K562 (cell line): ENCODE measurements around the gene TPX2. TPM values are rescaled to one million over a fixed set of nuclear protein-coding genes. Genes with fewer than 3 reads are reported as not detected.

ENCODE experiments used
- ATAC-seq: fragments of 200-7000 bp; cut with Tn5 transposase; 3 replicates; pipeline ENCODE4 v1.9.1; 2020; ENCODE audit warnings: moderate library complexity
- BruUV-seq: library from RNA; stranded (reverse); fragments of 400-500 nt; replicated peaks from 2 replicates; lab custom pipeline; 2021; lab: Mats Ljungman, UMichigan
- CTCF ChIA-PET: fragments of 300-600 bp; formaldehyde crosslinking; extraction: SDS; loops from one replicate; lab custom pipeline; 2021; ENCODE audit warnings: low intra/inter-chr PET ratio; lab: Yijun Ruan, JAX
- POLR2A ChIA-PET: fragments of 300-600, 350-650 bp; sonication (Branson Sonifier 250); formaldehyde crosslinking; extraction: SDS; loops from one replicate; lab custom pipeline; 2021; ENCODE audit warnings: antibody characterized with exemption, inconsistent platforms; lab: Yijun Ruan, JAX
- DNase-seq, 4 experiments: peaks; one replicate each; pipeline versions ENCODE4 v3.0.0 to v3.0.0-alpha.2; 2011 to 2018; ENCODE audit warnings: low spot score in 3 of 4, mixed read lengths in 3 of 4; ENCODE audit errors: extremely low read depth in 1 of 4
- FAIRE-seq: peaks from 2 replicates; lab custom pipeline; 2011; peaks lifted over from hg19 to GRCh38; lab: Jason Lieb, UNC
- H2AFZ ChIP-seq: 2 replicates; pipeline ENCODE4 v1.6.0; 2011; ENCODE audit warnings: low read depth, low read length, control low read depth, inconsistent platforms
- H3K27ac ChIP-seq: fragments of 200-600 bp; 3 replicates; pipeline ENCODE4 v1.8.0; 2011; ENCODE audit warnings: low read depth, mild to moderate bottlenecking, control low read depth, inconsistent platforms, low read length, moderate library complexity, mixed read lengths; ENCODE audit errors: extremely low read depth
- H3K27me3 ChIP-seq, 2 experiments: fragments of 300-600 bp in 1 of 2; 2 replicates in 1 of 2; 3 replicates in 1 of 2; pipeline versions ENCODE4 v1.6.0 to v1.8.0; 2011; ENCODE audit warnings: inconsistent platforms in 2 of 2, low read length in 2 of 2, mild to moderate bottlenecking in 1 of 2, mixed read lengths in 1 of 2, moderate library complexity in 1 of 2; ENCODE audit not compliant: control insufficient read depth in 2 of 2, insufficient read depth in 2 of 2
- H3K36me3 ChIP-seq: fragments of 300-600 bp; 3 replicates; pipeline ENCODE4 v1.8.0; 2011; ENCODE audit warnings: mild to moderate bottlenecking, low read length, inconsistent platforms; ENCODE audit not compliant: control insufficient read depth, insufficient read depth
- H3K4me1 ChIP-seq, 2 experiments: fragments of 200-600 bp in 1 of 2; replicated peaks in 1 of 2; 2 replicates in 1 of 2; 3 replicates in 1 of 2; pipeline versions ENCODE4 v1.5.1 to v1.8.0; 2011; ENCODE audit warnings: inconsistent platforms in 2 of 2, low read length in 2 of 2, mild to moderate bottlenecking in 1 of 2, mixed read lengths in 1 of 2, moderate library complexity in 1 of 2; ENCODE audit not compliant: control insufficient read depth in 2 of 2, insufficient read depth in 2 of 2
- H3K4me2 ChIP-seq: 2 replicates; pipeline ENCODE4 v1.6.1; 2011; ENCODE audit warnings: low read length, control low read depth, inconsistent platforms, mixed read lengths; ENCODE audit not compliant: insufficient read depth
- H3K4me3 ChIP-seq: fragments of 200-600 bp; sonication (generic), shearing (Covaris generic); 2 replicates; pipeline ENCODE4 v1.5.1; 2016; ENCODE audit warnings: control low read depth, inconsistent platforms
- H3K79me2 ChIP-seq: fragments of 200-600 bp; 3 replicates; pipeline ENCODE4 v1.8.0; 2011; ENCODE audit warnings: low read length, inconsistent platforms; ENCODE audit not compliant: control insufficient read depth, insufficient read depth
- H3K9ac ChIP-seq, 2 experiments: 2 replicates each; pipeline versions ENCODE4 v1.6.0 to v1.6.1; 2011; ENCODE audit warnings: low read depth in 2 of 2, low read length in 2 of 2, control low read depth in 1 of 2, inconsistent platforms in 1 of 2, mild to moderate bottlenecking in 1 of 2, mixed read lengths in 1 of 2; ENCODE audit not compliant: insufficient read depth in 1 of 2
- H3K9me1 ChIP-seq: one replicate; pipeline ENCODE4 v1.6.0; 2011; ENCODE audit warnings: inconsistent platforms, mild to moderate bottlenecking, low read length, moderate library complexity; ENCODE audit not compliant: control insufficient read depth, insufficient read depth
- H3K9me3 ChIP-seq: replicated peaks from 2 replicates; pipeline ENCODE4 v1.5.1; 2011; ENCODE audit warnings: low read depth, low read length, inconsistent platforms; ENCODE audit not compliant: control insufficient read depth, insufficient read depth
- H4K20me1 ChIP-seq: replicated peaks from 2 replicates; pipeline ENCODE4 v1.6.1; 2011; ENCODE audit warnings: low read length, inconsistent platforms, mixed read lengths; ENCODE audit not compliant: control insufficient read depth, insufficient read depth
- ARID1B ChIP-seq: fragments of 450-650 bp; IDR thresholded peaks from 2 replicates; pipeline ENCODE4 v1.6.1; 2016; ENCODE audit warnings: antibody characterized with exemption, mild to moderate bottlenecking, inconsistent platforms
- CBFA2T3 ChIP-seq: fragments of 450-650 bp; IDR thresholded peaks from 2 replicates; pipeline ENCODE4 v1.6.1; 2017
- CBX2 ChIP-seq: fragments of 200-600 bp; sonication (generic); IDR thresholded peaks from one replicate; pipeline ENCODE4 v1.6.1; 2012; ENCODE audit warnings: mild to moderate bottlenecking, low read length, inconsistent platforms; ENCODE audit not compliant: insufficient read depth, poor library complexity, severe bottlenecking
- DMBX1 ChIP-seq: fragments of 250-450 bp; sonication (Bioruptor Pico); IDR thresholded peaks from 2 replicates; pipeline ENCODE4 v1.8.0; 2022; ENCODE audit warnings: inconsistent platforms, mild to moderate bottlenecking, moderate library complexity, borderline replicate concordance
- EGR1 ChIP-seq: fragments of 450-650 bp; conservative IDR thresholded peaks from 2 replicates; pipeline ENCODE4 v1.6.1; 2017; ENCODE audit warnings: mild to moderate bottlenecking
- ESRRA ChIP-seq: fragments of 450-650 bp; IDR thresholded peaks from 2 replicates; pipeline ENCODE4 v1.6.1; 2014; ENCODE audit warnings: low read depth, mild to moderate bottlenecking, moderate library complexity, borderline replicate concordance
- ETV5 ChIP-seq: sonication (generic); formaldehyde crosslinking; IDR thresholded peaks from 2 replicates; pipeline ENCODE4 v1.4.0; 2020; ENCODE audit warnings: low read depth, mild to moderate bottlenecking, missing genetic modification reagents
- FIP1L1 ChIP-seq: fragments of 200-400 bp; formaldehyde crosslinking; IDR thresholded peaks from 2 replicates; pipeline ENCODE4 v1.6.1; 2018; ENCODE audit warnings: mild to moderate bottlenecking, low read depth, low read length; ENCODE audit not compliant: poor library complexity, severe bottlenecking
- FOXK2 ChIP-seq, 2 experiments: fragments of 450-650 bp; IDR thresholded peaks in 1 of 2; conservative IDR thresholded peaks in 1 of 2; 2 replicates each; pipeline ENCODE4 v1.6.1; 2016; ENCODE audit warnings: low read depth in 2 of 2, mild to moderate bottlenecking in 1 of 2
- MEIS2 ChIP-seq: fragments of 450-650 bp; IDR thresholded peaks from 2 replicates; pipeline ENCODE4 v1.6.1; 2014; ENCODE audit warnings: mild to moderate bottlenecking; ENCODE audit not compliant: partially characterized antibody
- MYC ChIP-seq, 2 experiments: fragments of 250-450 bp in 1 of 2; sonication (Bioruptor Pico) in 1 of 2; IDR thresholded peaks; 2 replicates each; pipeline versions ENCODE4 v1.5.1 to v1.6.1; 2012 to 2021; ENCODE audit warnings: low read depth in 2 of 2, borderline replicate concordance in 1 of 2, improper control_type of control experiment in 1 of 2, low read length in 1 of 2, mild to moderate bottlenecking in 1 of 2, moderate library complexity in 1 of 2
- MYNN ChIP-seq, 2 experiments: sonication (generic); formaldehyde crosslinking in 1 of 2; IDR thresholded peaks; 2 replicates each; pipeline versions ENCODE4 v1.5.0 to v1.6.1; 2016 to 2020; ENCODE audit warnings: antibody characterized with exemption in 1 of 2, missing genetic modification reagents in 1 of 2
- PML ChIP-seq: IDR thresholded peaks from 2 replicates; pipeline ENCODE4 v1.6.1; 2012; ENCODE audit warnings: low read length, inconsistent platforms
- POLR2G ChIP-seq: fragments of 200-400 bp; formaldehyde crosslinking; IDR thresholded peaks from 2 replicates; pipeline ENCODE4 v1.6.1; 2017; ENCODE audit warnings: low read depth, mild to moderate bottlenecking, antibody characterized with exemption, low read length, moderate library complexity
- RAD21 ChIP-seq, 2 experiments: fragments of 250-450 bp in 1 of 2; fragments of 450-650 bp in 1 of 2; sonication (Bioruptor Pico) in 1 of 2; formaldehyde crosslinking in 1 of 2; IDR thresholded peaks in 1 of 2; conservative IDR thresholded peaks in 1 of 2; 2 replicates each; pipeline versions ENCODE4 v1.4.0 to v1.8.0; 2020 to 2022; ENCODE audit warnings: mild to moderate bottlenecking in 2 of 2, moderate library complexity in 1 of 2
- RNF2 ChIP-seq: sonication (generic); IDR thresholded peaks from 2 replicates; pipeline ENCODE4 v1.6.1; 2016
- ZNF174 ChIP-seq: fragments of 250-450 bp; sonication (Bioruptor Pico); IDR thresholded peaks from 2 replicates; pipeline ENCODE4 v1.4.0; 2020; ENCODE audit warnings: mild to moderate bottlenecking
- ZNF212 ChIP-seq: fragments of 450-650 bp; formaldehyde crosslinking; IDR thresholded peaks from 2 replicates; pipeline ENCODE4 v1.4.0; 2020; ENCODE audit warnings: mild to moderate bottlenecking
- ZNF347 ChIP-seq: fragments of 450-650 bp; formaldehyde crosslinking; IDR thresholded peaks from 2 replicates; pipeline ENCODE4 v1.4.0; 2020; ENCODE audit warnings: low read depth, mild to moderate bottlenecking, moderate library complexity
- WGBS: fragments of 100-300 bp; shearing (Covaris generic); methylation state at CpG from one replicate; pipeline ENCODE4 v1.1.6; 2016; ENCODE audit warnings: low coverage, mixed read lengths; ENCODE audit not compliant: insufficient coverage; ENCODE audit errors: missing lambda C conversion rate; 5-methylcytosine and 5-hydroxymethylcytosine counted together
- in situ Hi-C: fragments of 300-500 bp; cut with MboI; formaldehyde crosslinking; loops from 4 replicates; pipeline ENCODE4 v1.15.0; 2018; ENCODE audit warnings: inconsistent platforms, mixed read lengths
- intact Hi-C: fragments of 100-400 bp; cut with micrococcal nuclease; formaldehyde crosslinking; loops from 2 replicates; pipeline ENCODE4 v1.14.2; 2022
- polyA plus RNA-seq, 8 experiments: library from polyadenylated mRNA; depleted of rRNA in 4 of 8; stranded (reverse) in 5 of 8; unstranded in 3 of 8; fragments of >200 nt; fragmentation: Nextera tagmentation in 2 of 8; fragmentation: Illumina TruSeq in 1 of 8; extraction: Ambion mirVana in 2 of 8; extraction: Trizol in 1 of 8; gene quantifications; 2 replicates each; pipeline versions ENCODE4 v1.2.1 to v1.2.3, GENCODE V29; 2011 to 2014; ENCODE audit warnings: inconsistent platforms in 1 of 8, missing spikeins in 1 of 8
- total RNA-seq, 7 experiments: library from RNA; depleted of rRNA in 6 of 7; stranded (reverse); fragments of >200 nt in 6 of 7; fragmentation: Illumina TruSeq in 2 of 7; extraction: Trizol in 2 of 7; gene quantifications; 2 replicates each; pipeline versions ENCODE4 v1.2.1 to v1.2.3, GENCODE V29; 2011 to 2021; ENCODE audit warnings: low replicate concordance in 1 of 7
- TF ChIP-seq, protein P1 (sequence below): sonication (generic); formaldehyde crosslinking; IDR thresholded peaks from 2 replicates; pipeline ENCODE4 v1.8.1; 2022; ENCODE audit warnings: missing genetic modification reagents

The TPX2 gene
- total and polyA plus RNA-seq, 9 of the 15 experiments (the other 6 are each of a cell fraction or from before 2014, with no cell fraction given): 48.0 to 241 (median 133) TPM

DNA sequence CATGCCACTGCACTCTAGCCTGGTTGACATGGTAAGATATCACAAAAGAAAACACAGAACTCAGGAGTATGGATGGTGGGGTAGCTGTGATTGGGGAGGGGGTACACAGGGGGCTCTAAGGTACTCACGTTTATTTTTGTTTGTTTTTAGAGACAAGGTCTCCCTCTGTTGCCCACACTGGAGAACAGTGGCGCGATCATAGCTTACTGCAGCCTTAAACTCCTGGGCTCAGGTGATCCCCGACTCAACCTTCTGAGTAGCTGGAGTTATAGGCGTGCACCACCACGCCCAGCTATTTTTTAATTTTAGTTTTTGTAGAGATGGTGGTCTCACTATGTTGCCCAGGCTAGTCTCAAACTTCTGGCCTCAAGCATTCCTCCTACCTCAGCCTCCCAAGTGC, 45.7 kb upstream of the TPX2 start (continued):
- TF ChIP-seq MYC (IDR thresholded peaks at IDR 0.05; ENCODE audit: low read depth, low read length) (no peak), MYC (CRISPR knock-in tag; IDR thresholded peaks at IDR 0.05; ENCODE audit: borderline replicate concordance, low read depth) (no peak)

DNA sequence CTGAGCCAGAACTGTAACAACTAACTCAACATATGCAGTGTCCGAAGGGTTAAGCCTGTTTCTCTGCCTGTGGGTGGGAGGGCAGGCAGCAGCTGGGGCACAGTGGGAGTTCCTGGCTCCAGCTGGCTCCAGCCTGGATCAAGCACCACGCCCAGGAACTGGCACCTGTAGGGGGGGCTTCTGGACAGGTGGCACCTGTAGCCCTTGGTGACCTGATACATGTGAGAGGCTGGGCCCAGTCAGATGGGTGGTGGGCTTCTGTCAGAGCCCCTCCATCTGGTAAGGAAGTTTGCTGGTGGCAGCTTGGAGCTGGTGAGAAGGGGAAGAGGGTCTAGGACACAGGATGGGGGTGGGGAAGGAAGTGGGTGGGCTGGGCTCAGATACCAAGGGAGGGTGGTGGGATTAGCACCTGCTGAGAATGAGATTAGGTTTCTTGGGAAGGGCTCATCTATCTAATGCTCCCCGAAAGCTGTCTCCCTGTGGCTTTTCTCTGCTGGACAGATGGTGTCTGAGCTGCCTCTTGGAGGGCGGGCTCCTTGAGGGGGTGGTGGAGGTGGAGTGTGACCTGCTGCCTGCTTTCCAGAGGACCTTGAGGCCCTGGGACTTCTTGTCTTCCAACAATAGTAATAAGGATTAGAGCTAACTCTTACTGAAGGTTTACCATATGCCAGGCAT, 45.0 kb upstream of the TPX2 start:
- in situ Hi-C loops (no loop called here), intact Hi-C loops (no loop called here)
- ChIA-PET CTCF (no interaction called here), POLR2A (interaction anchor here (1.1 to 2.4 kb wide), 8 partner anchors 11 to 126 kb away, joined by 3 to 11 read pairs (median 5); partner anchors contain the start of gene ID1)
- Histone ChIP-seq H3K9me3 (no peaks in the 10 kb centered on the region), H4K20me1 (0 out of 2 replicates have a peak, but pooled peaks cover 3% of the 10 kb centered on the region), H3K4me1 (peaks cover 38 to 66% of the 10 kb centered on the region in 2 experiments), H3K9me1 (no peaks in the 10 kb centered on the region), H3K27me3 (no peaks in the 10 kb centered on the region), H3K79me2 (peaks cover 95% of the 10 kb centered on the region), H3K4me2 (peak overlapping the region; percentile 38), H3K4me3 (no peak overlapping the region), H3K9ac (peak overlapping the region; percentile 13 to 76; a peak in 1 of 4 replicates), H3K27ac (peak overlapping the region; percentile 59), H3K36me3 (peaks cover 81% of the 10 kb centered on the region), H2AFZ (no peak overlapping the region)
- DNase-seq (peak in 3 of 4 experiments; percentile 54 to 83 (median 61)), FAIRE-seq (no peak), ATAC-seq (peak; percentile 73)
- 25% methylated on average over 4 of the region's 4 CpGs for WGBS
- BruUV-seq: no TSS peak
- TF ChIP-seq MYNN (IDR thresholded peaks at IDR 0.05) (peak; percentile 14; the same call in 1 of the 2 replicates), MYNN (CRISPR knock-in tag; IDR thresholded peaks at IDR 0.05) (no peak), ZNF347 (no peak), CBX2 (no peak), ZNF212 (no peak), ETV5 (0 out of 2 replicates have a peak, but pooled peaks have one; percentile 42), ARID1B (peak; percentile 15; the same call in 1 of the 2 replicates), MEIS2 (peak; percentile 19), CBFA2T3 (peak; percentile 69), RNF2 (no peak), POLR2G (no peak; the same call in 1 of the 2 replicates), ESRRA (no peak), FIP1L1 (no peak), RAD21 (CRISPR knock-in tag; conservative IDR thresholded peaks at IDR 0.05 in 1 of 2, IDR thresholded peaks at IDR 0.05 in 1 of 2) (0 out of 4 replicates have a peak, but pooled peaks of 1 of the 2 experiments have one; percentile 3), FOXK2 (conservative IDR thresholded peaks at IDR 0.05 in 1 of 2, IDR thresholded peaks at IDR 0.05 in 1 of 2; ENCODE audit: low read depth in 2 of 2) (no peak), ZNF174 (CRISPR knock-in tag) (no peak), PML (no peak), DMBX1 (CRISPR knock-in tag) (peak; percentile 18; the same call in 1 of the 2 replicates), EGR1 (peak; percentile 75)
- TF ChIP-seq, protein P1, sequence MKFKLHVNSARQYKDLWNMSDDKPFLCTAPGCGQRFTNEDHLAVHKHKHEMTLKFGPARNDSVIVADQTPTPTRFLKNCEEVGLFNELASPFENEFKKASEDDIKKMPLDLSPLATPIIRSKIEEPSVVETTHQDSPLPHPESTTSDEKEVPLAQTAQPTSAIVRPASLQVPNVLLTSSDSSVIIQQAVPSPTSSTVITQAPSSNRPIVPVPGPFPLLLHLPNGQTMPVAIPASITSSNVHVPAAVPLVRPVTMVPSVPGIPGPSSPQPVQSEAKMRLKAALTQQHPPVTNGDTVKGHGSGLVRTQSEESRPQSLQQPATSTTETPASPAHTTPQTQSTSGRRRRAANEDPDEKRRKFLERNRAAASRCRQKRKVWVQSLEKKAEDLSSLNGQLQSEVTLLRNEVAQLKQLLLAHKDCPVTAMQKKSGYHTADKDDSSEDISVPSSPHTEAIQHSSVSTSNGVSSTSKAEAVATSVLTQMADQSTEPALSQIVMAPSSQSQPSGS (CRISPR knock-in tag): no peak
